NCI-H1436 (cell line): ENCODE measurements around the gene FAIM2.

ENCODE experiments used
- DNase-seq: peaks from one replicate; lab custom pipeline; 2025; lab: John Stamatoyannopoulos, UW

The FAIM2 gene

DNA sequence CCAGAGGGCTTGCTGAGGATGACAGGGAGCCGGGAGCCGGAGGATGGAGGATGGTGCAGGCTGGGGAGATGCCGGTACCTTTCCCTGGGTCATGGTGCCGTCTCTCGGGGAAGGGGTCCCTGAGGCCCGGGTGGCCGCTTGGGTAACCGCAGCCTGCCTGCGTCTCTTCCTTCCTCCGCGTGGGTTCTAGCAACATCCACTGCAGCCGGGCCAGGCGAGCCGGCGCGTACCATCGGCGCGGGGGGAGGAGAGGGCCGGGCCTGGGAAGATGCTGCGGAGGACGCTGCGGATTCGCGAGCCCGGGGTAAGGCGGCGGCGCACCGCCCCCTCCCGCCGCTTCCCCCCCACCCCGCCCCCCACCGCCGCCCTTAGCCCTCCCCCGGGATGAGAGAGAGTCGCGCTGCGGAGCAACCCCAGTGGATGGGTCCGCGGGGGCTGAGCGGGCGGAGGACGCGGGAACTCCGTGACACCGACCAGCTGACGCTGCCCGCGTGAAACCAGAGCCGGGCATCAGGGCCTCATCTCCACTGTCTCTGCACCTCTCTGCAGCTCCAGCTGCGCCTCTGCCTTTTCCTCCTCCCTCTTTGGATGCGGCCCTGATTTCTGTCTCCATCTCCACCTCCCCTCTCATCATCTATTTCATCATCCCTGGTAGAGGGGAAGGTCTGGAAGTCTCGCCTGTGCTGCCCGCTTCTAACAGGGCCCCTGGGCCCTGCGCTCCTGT is at the start of gene FAIM2:
FAIM2 (minus strand) TSS at position 201 of the 724 bp plus-strand sequence; CDS start at position 93, 108 bp downstream.
- DNase-seq = peak; percentile 63

DNA sequence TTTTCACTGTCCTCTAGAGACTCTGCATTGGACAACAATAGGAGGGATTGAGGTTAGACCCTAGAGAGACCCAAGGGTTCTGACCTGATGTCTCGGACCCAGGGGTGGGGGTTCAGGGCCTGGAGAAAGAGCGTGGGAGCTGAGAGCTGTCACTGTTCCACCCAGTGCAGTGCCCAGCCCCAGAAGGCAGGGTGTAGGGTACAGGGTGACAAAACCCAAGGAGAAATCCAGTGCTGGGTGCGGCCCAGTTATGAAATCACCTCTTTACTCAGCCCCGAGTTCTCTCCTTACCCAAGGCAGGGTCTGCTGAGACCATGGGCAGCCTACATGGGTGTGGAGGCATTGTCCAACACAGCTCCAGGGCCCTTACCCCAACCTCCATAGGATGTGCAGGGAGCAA is 49.5 kb upstream of the FAIM2 start:
- DNase-seq = no peak

DNA sequence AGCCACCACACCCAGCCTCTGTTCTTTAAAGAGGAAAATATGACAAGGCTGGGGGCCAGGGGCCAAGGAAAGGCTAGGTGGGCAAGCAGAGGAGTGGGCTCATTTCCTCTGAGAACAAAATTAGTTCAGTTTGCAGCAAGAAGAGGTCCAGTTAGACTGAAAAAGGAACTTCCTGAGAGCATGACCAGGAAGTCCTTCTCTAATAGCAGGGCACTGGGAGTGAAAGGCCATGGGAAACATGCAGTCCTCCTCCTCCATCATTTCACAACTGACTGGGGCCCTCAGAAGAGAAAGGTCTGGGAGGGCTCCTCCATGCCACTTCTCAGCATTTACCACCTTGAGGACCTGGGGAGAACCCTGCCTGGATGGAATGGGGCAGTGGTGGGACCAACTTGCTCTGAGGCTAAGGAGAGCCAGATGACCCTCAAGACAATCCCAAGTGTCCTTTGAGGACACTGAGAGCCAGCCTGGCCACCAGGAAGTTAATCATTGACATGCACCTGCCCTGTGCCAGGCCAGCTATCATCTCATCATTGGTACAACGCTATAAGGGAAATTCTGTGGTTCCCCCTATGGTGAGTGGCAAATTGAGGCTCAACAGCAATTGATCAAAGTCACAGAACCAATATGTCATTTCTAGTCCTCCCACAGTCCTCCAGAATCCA is 48.8 kb upstream of the FAIM2 start:
- DNase-seq = no peak

DNA sequence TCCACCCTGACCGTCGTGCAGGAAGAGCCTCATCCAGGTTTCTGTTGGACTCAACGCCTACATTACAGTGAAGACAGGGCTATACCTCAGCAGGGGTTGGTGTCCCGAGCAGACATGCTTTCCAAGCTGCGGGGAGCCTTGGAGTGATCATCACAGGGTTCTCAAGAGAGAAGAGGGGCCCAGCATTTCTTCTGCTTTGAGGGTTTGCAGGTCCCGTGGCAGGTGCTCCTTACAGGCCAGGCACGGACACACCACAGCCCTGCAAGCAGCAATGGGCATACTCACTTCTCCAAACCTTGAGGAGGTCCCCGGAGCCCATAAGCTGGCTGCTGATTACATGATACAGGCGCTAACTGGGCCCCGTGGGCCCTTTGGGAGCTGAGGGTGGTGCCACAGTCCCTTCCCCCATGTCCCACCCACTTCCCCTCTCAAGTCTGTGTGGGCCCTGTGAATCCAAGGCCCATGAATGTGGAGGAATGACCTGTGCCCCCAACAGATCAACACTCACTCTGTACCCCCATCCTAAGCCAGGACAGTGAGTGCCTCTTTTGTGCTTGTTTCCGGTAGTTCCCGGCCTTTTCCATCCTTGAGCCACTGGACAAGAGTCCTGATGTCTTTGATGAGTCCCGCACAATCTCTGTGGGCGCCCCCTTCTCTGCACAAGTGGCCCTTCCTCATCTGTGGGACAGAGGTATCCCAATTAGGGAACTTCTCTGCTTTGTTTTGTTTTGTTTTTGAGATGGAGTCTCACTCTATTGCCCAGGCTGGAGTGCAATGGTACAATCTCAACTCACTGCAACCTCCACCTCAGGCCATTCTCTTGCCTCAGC is 47.9 kb upstream of the FAIM2 start:
- DNase-seq = no peak

DNA sequence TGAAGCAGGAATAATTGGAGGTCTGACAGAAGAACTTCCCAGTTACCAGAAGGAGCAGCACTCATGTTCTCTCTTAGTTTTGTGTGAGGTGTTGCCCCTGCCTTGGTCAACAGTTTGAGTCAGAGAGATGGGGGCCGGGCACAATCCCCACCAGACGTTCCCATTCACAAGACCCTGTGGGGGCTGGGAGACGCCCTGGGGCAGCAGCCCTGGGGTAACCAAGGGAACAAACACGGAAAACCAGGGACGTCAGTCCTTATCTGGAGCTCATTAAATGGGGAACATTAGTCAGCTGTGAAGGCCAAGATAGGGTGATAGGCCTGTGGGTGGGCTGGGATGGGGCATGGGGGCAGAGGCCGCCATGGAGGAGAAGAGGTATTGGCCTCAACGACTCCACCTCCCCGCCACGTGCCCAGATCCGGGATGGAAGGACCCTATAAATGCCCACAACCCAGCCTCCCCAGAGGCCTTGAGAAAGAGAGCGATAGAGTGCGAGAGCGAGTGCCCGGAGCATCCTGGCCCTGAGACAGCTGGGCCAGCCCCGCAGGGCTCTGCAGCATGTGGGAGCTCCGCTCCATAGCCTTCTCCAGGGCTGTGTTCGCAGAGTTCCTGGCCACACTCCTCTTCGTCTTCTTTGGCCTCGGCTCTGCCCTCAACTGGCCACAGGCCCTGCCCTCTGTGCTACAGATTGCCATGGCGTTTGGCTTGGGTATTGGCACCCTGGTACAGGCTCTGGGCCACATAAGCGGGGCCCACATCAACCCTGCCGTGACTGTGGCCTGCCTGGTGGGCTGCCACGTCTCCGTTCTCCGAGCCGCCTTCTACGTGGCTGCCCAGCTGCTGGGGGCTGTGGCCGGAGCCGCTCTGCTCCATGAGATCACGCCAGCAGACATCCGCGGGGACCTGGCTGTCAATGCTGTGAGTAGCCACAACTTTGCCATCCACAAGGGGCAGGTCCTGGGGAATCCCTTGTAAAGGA is 46.9 kb upstream of the FAIM2 start, which contains the start of gene AQP2:
AQP2 (plus strand) TSS at position 465 of the 979 bp plus-strand sequence; CDS start at position 559, 94 bp downstream.
- DNase-seq = no peak

DNA sequence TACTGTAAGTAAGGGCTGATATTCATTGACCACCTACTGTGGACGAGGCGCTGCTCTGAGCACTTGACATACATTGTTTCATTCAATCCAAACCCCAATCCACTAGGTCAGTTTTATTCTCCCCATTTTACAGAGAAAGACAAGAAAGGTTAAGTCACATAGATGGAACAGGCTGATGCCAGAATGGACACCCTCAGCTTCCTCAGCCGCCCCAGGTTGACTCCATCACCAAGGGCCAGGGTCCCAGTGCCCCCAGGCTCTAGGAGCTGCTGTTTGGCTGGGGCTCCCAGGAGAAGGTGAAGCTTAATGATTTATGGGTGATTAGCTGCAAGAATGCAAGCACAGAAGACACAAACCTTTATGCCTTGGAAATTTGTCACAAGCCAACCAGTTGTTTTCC is 46.2 kb upstream of the FAIM2 start:
- no peak for DNase-seq

DNA sequence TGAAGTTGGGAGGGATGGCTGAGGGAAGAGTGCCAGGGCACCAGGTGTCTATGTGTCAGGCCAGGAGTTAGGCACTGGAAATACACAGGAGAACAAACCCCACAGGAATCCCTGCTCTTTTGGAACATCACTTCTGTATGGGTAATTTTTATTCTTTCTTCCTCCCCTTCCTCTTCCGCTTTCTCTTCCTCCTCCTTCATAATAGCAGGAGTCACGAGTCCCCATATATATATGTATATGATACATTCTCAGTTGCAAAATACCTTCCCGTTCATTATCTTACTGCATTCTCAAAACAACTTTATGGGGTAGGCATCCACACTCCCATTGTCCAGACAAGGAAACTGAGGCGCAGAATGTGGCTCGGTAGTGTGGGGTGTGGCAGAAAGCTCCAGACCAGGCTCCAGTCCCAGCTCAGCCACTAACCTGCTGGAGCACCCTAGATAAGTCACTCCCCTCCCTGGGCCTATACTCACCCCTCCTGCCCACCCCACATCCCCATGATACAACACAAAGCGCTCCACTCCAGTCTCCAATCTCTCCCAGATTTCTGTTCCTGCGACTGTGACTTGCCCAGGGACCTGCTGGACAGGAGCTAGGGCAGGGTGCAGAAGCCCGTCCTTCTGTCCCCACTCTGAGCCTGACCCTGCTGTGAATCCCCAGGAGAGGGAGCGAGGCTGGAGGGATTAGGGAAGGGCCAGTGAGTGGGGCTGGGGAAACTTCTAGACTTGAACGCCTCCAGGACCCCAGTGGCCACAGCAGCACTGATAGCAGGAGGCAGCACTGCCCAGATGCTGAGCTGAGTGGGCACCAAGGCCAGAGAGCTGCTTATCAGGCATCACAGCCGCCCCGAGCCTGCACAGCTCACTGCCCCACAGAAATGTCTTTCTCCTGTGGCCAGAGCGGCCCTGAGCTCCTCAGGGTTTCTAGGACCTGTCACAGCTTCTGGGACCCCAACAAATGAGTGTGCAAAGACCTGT is 45.5 kb upstream of the FAIM2 start:
- no peak for DNase-seq

DNA sequence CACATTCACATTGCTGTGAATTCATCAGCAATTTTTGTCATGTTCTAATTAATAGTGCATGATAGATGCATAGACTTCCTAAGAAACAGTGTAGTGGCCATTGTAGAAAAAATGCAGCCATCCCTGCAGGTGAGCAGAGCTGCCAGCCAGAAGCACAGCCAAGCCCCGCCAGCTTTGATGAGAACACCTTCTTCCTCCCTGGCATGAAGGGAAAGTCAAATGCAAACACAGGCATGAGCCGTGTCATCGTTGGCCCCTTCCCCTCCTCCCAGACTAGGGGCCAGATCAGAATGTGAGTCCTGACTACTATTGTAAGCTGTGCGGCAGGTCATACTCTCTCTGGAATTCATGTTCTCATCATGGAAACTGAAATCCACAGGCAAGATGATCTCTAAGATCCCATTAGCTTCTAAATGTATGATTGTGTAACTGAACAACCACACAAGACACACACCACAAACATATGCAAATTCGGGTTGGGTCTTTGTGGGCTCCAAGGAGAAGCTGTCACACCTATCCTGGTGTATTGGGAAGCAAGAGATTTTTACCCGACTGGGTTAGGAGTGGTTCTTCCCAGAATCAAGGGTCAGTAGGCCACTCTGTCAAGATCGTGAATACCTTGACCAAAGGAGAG is 44.0 kb upstream of the FAIM2 start:
- no peak for DNase-seq

DNA sequence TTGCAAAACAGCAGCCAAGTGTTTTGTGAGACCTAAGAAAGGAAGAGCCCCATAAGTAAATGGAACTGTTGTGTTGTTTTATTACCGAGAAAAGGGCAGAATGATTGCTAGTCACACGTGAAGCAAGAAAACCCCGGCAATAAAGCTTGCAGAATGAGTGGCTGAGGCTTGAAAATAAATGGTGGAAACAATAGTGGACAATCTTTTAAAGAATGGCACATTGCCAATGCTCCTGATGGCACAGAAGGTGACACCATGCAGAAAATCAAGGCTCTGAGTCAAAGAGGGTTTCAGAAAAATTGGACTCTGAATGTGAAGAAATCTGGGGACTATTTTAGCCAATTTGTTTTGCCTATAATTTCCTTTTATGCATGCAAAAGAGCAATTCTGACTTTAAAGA is 42.8 kb upstream of the FAIM2 start:
- peak; percentile 9 for DNase-seq

DNA sequence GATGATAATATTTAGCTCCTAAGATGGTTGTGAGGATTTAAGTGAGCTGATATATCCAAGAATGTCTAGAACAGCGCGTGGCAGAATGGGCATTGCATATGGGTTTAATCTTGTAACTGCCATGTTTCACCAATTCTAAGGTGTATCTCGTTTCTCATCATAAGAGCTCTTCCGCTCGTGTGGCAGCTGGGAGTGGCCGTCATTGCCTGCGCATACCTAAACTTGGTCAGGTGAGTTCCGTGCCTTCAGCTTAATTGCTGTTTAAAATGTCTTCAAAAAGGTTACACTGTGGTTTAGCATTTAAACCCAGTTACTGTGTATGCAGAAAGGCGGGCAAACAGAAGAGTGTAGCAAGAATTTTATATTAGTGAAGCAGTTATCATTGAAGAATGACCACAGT is 42.4 kb upstream of the FAIM2 start:
- DNase-seq = no peak

DNA sequence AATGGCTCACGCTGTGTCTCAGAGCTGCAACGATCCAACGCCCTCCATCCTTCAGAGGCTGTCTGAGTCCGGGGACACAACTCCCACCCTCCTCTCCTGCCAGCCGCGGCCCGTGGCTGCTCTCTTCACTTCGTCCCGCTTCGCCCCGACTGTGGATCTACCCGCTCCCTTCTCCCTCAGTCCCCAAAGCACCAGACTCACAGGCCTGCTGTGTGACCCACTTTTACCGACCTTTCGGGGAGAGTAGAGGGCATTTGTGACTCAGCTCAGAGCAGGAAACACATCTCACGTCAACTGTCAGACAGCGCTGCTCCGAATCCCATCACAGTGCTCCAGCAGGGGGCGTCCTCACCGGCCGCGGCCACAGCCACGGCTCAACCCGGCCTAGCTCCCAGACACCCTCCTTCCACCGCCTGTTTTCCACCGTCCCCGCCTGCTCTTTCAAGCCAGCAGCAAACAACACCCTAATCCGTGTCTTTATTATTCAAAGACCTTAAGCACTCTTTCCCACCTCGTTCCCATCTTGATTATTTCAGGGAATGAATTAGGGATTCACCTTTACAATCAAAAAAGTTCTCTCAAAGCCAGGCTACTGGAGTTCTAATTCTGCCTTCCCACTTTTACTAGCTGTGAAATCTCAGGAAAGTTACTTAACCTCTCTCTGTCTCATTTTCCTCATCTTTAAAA is 41.8 kb upstream of the FAIM2 start:
- no peak for DNase-seq

DNA sequence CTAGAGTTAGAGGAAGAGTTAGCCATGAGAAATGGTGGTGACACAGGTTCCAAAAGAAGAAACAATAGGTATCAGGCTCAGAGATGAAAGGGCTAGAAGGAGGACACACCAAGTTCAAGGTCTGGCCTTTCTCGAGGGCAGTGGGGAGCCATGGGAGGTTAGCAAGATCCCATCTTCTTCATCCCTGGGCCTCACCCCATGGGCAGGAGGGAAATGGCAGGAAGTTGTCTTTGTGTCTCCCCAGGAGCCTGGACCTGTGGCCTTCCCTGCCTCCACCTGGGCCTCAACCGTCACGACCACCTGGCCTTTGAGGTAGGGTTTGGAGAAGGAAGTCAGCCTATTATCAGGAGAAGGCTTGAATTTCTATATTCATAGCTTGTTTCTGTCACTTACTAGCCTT is 41.0 kb upstream of the FAIM2 start:
- DNase-seq = no peak

DNA sequence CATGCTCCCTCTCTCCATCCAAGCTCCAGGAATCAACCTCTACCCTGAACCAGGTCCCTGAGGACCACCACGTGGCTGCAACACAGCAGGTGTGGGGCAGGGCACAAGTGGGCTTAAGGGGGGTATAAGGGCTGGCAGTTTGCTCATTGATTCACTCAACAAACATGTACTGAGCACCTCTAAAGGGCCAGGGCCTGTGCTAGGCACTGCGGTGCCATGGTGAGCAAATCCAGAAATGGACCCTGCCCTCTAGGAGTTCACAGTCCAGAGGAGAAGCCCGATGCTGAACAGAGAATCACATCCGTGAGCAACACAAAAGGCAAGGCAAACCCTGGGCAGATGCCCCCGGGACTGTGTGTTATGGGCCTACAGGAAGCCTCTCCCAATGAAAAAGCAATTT is 40.3 kb upstream of the FAIM2 start:
- no peak for DNase-seq

DNA sequence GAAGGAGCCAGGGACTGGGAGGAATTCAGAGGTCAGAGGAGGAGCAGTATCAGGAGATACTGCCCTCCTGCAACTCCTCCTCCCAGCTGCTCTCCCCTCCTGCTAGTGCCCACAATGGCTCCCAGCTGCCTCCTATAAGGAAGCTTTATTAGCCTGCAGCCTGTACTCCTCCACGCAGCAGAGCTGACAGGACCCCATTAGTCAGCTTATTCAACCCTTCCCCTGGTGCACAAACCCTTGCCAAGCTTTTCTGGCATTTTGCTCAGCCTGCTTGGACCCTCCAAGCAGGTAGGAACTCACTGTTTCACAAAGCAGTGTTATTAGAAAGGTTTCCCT is 39.9 kb upstream of the FAIM2 start:
- DNase-seq = no peak

DNA sequence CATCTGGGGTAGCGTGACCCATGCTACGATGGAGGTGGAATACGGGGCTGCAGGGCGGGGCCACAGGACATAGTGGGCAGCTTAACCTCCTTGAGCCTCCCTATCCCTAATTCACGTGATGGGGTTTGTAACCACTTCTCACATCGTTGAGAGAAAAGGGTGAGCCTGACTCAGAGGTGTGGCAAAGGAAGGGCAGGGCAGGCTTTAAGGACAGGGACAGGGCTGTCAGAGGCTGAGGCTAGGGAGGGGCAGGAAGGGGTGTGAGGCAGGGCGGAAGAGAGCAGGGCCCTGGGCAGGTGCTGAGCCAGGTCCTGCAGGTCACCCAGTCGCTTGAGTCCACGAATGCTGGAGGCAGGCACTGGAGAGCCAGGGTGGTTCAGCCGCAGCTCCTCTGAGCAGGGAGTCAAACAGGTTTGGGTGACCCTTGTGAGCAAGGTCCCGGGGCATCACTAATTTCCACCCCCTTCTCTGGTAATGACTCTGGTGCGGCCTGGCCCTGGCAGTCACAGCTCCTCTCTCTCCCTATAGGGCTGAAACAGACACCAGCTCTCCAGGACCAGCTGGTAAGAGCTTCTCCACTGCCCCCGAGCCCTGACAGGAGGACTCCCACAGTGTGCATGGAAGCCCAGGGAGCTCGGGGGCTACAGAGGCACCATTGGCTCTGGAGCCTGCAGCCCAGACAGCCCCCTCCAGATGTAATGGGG is 39.4 kb upstream of the FAIM2 start:
- DNase-seq = no peak

DNA sequence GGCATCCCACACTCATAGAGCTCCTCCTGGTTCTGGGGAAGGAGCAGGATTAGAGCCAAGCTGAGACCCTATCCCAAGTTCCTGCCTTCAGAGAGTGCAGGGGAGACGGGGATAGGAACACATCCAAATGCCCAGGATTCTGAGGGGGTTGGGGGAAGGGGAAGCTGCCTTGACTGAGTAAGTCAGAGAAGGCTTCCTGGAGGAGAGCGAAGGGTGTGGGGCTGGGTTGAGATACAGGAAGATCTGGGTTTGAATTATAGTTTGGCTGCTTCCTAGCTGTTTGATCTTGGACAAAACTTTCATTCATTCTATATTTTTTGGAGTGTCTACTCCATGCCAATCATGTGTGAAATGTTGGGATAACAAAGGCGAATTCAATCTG is 38.8 kb upstream of the FAIM2 start:
- DNase-seq = no peak

DNA sequence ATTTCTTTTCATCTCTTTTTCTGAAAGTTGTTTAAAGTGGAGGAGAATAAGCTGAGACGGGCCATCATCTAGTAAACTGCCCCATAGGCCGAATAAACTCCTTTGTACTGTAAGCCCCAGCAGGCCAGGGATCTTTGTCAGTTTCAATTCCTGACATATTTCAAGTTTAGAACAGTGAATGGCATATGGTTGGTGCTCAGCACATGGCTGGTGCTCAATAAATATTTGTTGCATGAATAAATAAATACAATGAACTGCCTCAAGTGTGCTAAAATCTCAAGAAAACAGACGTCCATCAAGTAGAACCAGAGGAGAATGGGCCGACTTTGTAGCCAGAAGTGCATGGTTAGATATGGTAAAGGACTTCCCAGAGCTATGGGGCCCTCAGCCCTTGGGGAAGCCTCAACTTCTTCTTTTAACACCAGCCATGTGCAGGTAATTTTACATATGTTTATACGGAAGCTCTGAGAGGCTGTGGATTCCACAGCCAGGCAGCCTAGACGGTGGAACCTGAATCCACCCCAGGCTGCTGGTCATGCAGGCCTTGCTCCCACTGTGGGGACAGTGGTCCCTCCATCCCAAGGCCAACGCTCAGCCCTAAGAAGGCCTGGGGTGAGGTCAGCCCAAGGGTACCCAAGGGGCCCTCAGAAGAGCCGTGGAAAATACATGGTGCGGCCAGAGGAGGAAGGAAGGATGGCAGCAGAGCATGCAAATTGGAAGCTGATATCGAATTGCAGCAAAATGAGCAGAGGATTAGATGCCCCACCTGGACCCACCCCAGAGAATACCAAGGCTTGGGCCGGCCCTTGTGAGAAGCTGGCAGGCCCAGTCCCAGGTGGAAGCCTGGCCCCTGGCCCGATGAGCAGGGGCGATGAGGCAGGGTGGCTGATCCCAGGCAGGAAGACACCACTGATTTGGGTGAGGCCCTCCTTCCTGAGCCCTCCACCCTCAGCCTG is 38.1 kb upstream of the FAIM2 start:
- DNase-seq = no peak

DNA sequence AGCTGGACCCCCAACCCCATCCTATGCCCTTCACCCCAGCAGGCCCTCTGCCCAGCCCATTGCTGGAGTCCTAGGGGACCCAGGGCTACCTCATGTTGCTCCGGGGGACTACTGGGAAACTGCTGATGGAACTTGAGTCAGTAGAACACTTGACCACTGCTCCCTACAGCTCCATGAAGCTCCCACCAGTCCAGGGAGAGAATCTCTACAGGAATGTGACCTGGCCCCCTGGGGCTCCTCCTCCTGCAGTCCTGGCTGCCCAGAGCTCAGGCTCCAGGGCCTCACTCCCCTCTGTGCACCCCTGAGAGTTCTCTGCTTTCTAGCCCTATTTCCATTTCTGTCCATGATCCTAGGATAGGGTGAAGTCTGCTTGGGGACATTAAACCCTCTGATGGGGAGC is 36.0 kb upstream of the FAIM2 start:
- no peak for DNase-seq
